NCI-H82 treated with DMSO at 0.1 percent for 48 hours (cell line): ENCODE results near the gene FAM110A.
"Not testable (repeated sequence)": the region's sequence is repeated elsewhere in the genome, so short reads cannot be mapped to it uniquely, and the experiment has no call there.

ENCODE experiments used
- DNase-seq: peaks from one replicate; lab custom pipeline; 2025; ENCODE audit not compliant: unreplicated experiment; lab: John Stamatoyannopoulos, UW

FAM110A gene

GRCh38 chr20:822651-823573 is 10.6 kb upstream of the FAM110A start:
- DNase-seq: no peak

- DNase-seq: no peak
These were observed 10.0 kb upstream of the FAM110A start for GRCh38 chr20:823574-823902.

GRCh38 chr20:824490-824889 is 9.0 kb upstream of the FAM110A start:
- no peak for DNase-seq

- DNase-seq: no peak
These were observed 8.6 kb upstream of the FAM110A start for GRCh38 chr20:824916-825315.

- DNase-seq: no peak
These were observed 7.6 kb upstream of the FAM110A start for GRCh38 chr20:825710-826421.

- DNase-seq: no peak
These were observed 6.7 kb upstream of the FAM110A start for GRCh38 chr20:826695-827323.

- not testable (repeated sequence) for DNase-seq
These were observed 5.5 kb upstream of the FAM110A start for GRCh38 chr20:827981-828380.

GRCh38 chr20:828987-829386 is 4.5 kb upstream of the FAM110A start:
- no peak for DNase-seq

GRCh38 chr20:829551-829950 is 4.0 kb upstream of the FAM110A start:
- no peak for DNase-seq

GRCh38 chr20:830011-830521 is 3.4 kb upstream of the FAM110A start:
- no peak for DNase-seq

- DNase-seq: no peak
These were observed 2.3 kb upstream of the FAM110A start for GRCh38 chr20:831251-831650.

GRCh38 chr20:831956-832355 is 1.6 kb upstream of the FAM110A start:
- no peak for DNase-seq

GRCh38 chr20:833121-833449 is 430 bp upstream of the FAM110A start:
- no peak for DNase-seq

GRCh38 chr20:834151-834746 is 734 bp downstream of the FAM110A start:
- DNase-seq: no peak

- DNase-seq: no peak
These were observed 2.1 kb downstream of the FAM110A start for GRCh38 chr20:835608-836045.

- DNase-seq: no peak
These were observed 2.7 kb downstream of the FAM110A start for GRCh38 chr20:836190-836589.

- DNase-seq: no peak
These were observed 5.5 kb downstream of the FAM110A start for GRCh38 chr20:839015-839414.

GRCh38 chr20:839626-840025 is 6.1 kb downstream of the FAM110A start:
- DNase-seq: no peak

- no peak for DNase-seq
These were observed 7.0 kb downstream of the FAM110A start for GRCh38 chr20:840503-840857.

GRCh38 chr20:840858-841567 is 7.5 kb downstream of the FAM110A start:
- DNase-seq: no peak
